ENCODE data around the gene BICD2.

BICD2 gene

DNA sequence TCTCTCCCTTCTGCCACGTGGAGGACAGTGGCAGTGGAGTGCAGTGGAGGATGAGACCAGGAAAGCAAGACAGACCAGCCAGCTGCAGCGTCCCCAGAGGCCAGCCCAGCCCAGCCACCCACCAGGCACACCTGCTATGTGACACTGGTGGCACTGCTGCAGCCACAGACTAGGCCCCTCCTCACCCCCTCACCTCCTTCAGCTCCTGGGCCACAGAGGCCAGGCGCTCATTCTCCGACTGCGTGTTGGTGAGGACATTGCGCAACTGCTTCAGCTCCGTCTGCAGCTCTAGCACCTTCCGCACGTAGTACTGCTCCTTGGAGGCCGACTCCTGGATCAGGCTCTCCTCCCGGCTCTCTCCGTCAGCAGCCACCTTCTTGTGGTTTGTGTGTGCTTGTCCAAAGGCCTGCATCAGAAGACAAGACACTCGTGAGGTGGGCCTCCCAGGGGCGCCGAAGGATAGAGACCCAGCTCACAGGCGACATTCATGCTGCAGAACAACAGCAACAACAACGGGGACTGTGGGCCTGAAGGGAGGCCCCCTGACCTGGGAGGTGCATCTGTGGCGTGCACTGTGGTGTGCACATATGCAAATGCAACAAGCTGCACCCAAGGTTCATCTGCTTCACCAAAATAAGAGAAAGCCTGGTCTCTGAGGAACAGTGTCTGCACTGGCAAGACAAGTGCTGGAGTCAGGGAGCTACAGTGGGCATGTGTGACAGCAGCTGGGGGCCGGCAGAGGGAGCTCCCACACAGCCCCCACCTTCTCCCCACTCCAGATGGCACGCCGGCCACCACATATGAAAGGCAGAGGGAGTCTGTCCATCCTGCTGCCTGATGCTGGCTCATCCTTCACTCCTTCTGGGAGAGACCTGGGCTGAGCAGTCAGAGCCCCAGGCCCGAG, 35.5 kb downstream of the BICD2 start:
- DNase-seq, result no peak
- H3K27ac ChIP-seq, result no peak overlapping the region
- in situ Hi-C loops (cut with HindIII; ENCODE audit: low pct_ligation_motif_present, low sequenced_read_pairs), result no loop called here
- H3K4me3 ChIP-seq (ENCODE audit: low read depth, low read length), result no peak overlapping the region
- TF ChIP-seq, protein P1, sequence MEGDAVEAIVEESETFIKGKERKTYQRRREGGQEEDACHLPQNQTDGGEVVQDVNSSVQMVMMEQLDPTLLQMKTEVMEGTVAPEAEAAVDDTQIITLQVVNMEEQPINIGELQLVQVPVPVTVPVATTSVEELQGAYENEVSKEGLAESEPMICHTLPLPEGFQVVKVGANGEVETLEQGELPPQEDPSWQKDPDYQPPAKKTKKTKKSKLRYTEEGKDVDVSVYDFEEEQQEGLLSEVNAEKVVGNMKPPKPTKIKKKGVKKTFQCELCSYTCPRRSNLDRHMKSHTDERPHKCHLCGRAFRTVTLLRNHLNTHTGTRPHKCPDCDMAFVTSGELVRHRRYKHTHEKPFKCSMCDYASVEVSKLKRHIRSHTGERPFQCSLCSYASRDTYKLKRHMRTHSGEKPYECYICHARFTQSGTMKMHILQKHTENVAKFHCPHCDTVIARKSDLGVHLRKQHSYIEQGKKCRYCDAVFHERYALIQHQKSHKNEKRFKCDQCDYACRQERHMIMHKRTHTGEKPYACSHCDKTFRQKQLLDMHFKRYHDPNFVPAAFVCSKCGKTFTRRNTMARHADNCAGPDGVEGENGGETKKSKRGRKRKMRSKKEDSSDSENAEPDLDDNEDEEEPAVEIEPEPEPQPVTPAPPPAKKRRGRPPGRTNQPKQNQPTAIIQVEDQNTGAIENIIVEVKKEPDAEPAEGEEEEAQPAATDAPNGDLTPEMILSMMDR (IDR thresholded peaks at IDR 0.05; ENCODE audit: low read depth, low read length, missing control alignments), result no peak
- peaks cover 10% of the 10 kb centered on the region for H3K36me3 ChIP-seq (replicated peaks)
- H3K27me3 ChIP-seq (replicated peaks), result no peaks in the 10 kb centered on the region

GRCh38 chr9:92727716-92728700, 36.6 kb downstream of the BICD2 start:
- TF ChIP-seq, protein P1 (IDR thresholded peaks at IDR 0.05; ENCODE audit: low read depth, low read length, missing control alignments), result no peak
- in situ Hi-C loops (cut with HindIII; ENCODE audit: low pct_ligation_motif_present, low sequenced_read_pairs), result no loop called here
- H3K27me3 ChIP-seq (replicated peaks), result no peaks in the 10 kb centered on the region
- no peak for DNase-seq
- no peak overlapping the region for H3K4me3 ChIP-seq (ENCODE audit: low read depth, low read length)
- H3K36me3 ChIP-seq (replicated peaks), result peaks cover 10% of the 10 kb centered on the region
- H3K27ac ChIP-seq, result no peak overlapping the region

- in situ Hi-C loops (cut with HindIII; ENCODE audit: low pct_ligation_motif_present, low sequenced_read_pairs), result no loop called here
- peak; percentile 53 for DNase-seq
- no peaks in the 10 kb centered on the region for H3K27me3 ChIP-seq (replicated peaks)
- H3K27ac ChIP-seq, result no peak overlapping the region
- no peak overlapping the region for H3K4me3 ChIP-seq (ENCODE audit: low read depth, low read length)
- TF ChIP-seq, protein P1 (IDR thresholded peaks at IDR 0.05; ENCODE audit: low read depth, low read length, missing control alignments), result no peak
- H3K36me3 ChIP-seq (replicated peaks), result peaks cover 17% of the 10 kb centered on the region
These were observed 37.5 kb downstream of the BICD2 start for GRCh38 chr9:92726971-92727715.

DNA sequence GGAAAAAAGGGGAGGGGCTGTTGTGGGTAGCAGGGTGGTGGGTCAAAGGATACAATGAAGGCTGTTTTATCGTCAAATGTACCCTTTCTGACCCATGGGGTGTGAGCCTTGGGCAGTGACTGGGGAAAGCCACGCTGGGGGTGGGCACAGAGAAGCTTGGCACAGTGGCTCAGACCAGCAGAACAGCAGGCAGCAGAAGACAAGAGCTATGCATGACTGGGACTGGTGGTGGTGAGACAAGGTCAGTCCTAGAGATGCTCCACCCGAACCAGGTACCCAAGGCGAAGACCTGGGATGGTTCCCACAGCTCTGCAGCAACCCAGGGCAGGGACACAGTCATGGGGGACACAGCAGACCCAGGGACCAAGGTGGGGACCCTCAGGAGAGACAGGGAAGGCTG, 38.3 kb downstream of the BICD2 start:
- TF ChIP-seq, protein P1 (IDR thresholded peaks at IDR 0.05; ENCODE audit: low read depth, low read length, missing control alignments), result no peak
- H3K27me3 ChIP-seq (replicated peaks), result no peaks in the 10 kb centered on the region
- no peak overlapping the region for H3K27ac ChIP-seq
- H3K4me3 ChIP-seq (ENCODE audit: low read depth, low read length), result no peak overlapping the region
- in situ Hi-C loops (cut with HindIII; ENCODE audit: low pct_ligation_motif_present, low sequenced_read_pairs), result no loop called here
- no peak for DNase-seq
- H3K36me3 ChIP-seq (replicated peaks), result peaks cover 21% of the 10 kb centered on the region

GRCh38 chr9:92725766-92726165, 38.9 kb downstream of the BICD2 start:
- Histone ChIP-seq H3K36me3 (replicated peaks) (peaks cover 26% of the 10 kb centered on the region), H3K27me3 (replicated peaks) (no peaks in the 10 kb centered on the region), H3K27ac (no peak overlapping the region), H3K4me3 (ENCODE audit: low read depth, low read length) (no peak overlapping the region)
- TF ChIP-seq, protein P1 (IDR thresholded peaks at IDR 0.05; ENCODE audit: low read depth, low read length, missing control alignments), result no peak
- no peak for DNase-seq
- in situ Hi-C loops (cut with HindIII; ENCODE audit: low pct_ligation_motif_present, low sequenced_read_pairs), result no loop called here

Data from brain microvascular endothelial cell (primary cell).